ENCODE data around the gene DYNLT2. TPM values are rescaled to one million over a fixed set of nuclear protein-coding genes. Genes with fewer than 3 reads are reported as not detected.

DYNLT2 gene
- total RNA-seq, 3 donors from 2014 or later (not counting 1 experiment from before 2014, with no cell fraction given): 4.0 to 6.8 (median 5.3) TPM

- H3K27ac Mint-ChIP-seq: no peak overlapping the region
- no peaks in the 10 kb centered on the region for H3K36me3 Mint-ChIP-seq
- Histone ChIP-seq H3K36me3 (ENCODE audit: control insufficient read depth, insufficient read depth, low read length) (no peaks in the 10 kb centered on the region), H3K4me3 (ENCODE audit: low read length) (no peak overlapping the region), H3K27ac (ENCODE audit: low read length) (no peak overlapping the region), H3K4me1 (ENCODE audit: control insufficient read depth, insufficient read depth, low read length) (peaks cover 13% of the 10 kb centered on the region), H3K9me3 (ENCODE audit: control insufficient read depth, insufficient read depth, low read length) (no peaks in the 10 kb centered on the region), H3K27me3 (ENCODE audit: control insufficient read depth, insufficient read depth, low read length) (no peaks in the 10 kb centered on the region)
- ATAC-seq (no peak), DNase-seq (no peak)
- H3K4me3 Mint-ChIP-seq: no peak overlapping the region
- H3K4me1 Mint-ChIP-seq: peaks cover 12 to 16% of the 10 kb centered on the region in 2 donors
- TF ChIP-seq CTCF (IDR thresholded peaks at IDR 0.05): no peak
- intact Hi-C loops (cut with micrococcal nuclease): no loop called here
- peaks cover 8 to 9% of the 10 kb centered on the region in 2 donors for H3K27me3 Mint-ChIP-seq (ENCODE audit: low read depth in 2 of 2)
- no peaks in the 10 kb centered on the region for H3K9me3 Mint-ChIP-seq
Observed at GRCh38 chr6:169726963-169727362, 24.4 kb downstream of the DYNLT2 start.

- no peak for DNase-seq
- intact Hi-C loops (cut with micrococcal nuclease): no loop called here
- peaks cover 12 to 16% of the 10 kb centered on the region in 2 donors for H3K4me1 Mint-ChIP-seq
Observed at GRCh38 chr6:169726049-169726400, 25.3 kb downstream of the DYNLT2 start.

GRCh38 chr6:169725125-169726048, 26.0 kb downstream of the DYNLT2 start:
- no peaks in the 10 kb centered on the region for H3K9me3 Mint-ChIP-seq
- Histone ChIP-seq H3K27me3 (ENCODE audit: control insufficient read depth, insufficient read depth, low read length) (no peaks in the 10 kb centered on the region), H3K4me1 (ENCODE audit: control insufficient read depth, insufficient read depth, low read length) (peaks cover 16% of the 10 kb centered on the region), H3K27ac (ENCODE audit: low read length) (peak overlapping the region; percentile 56), H3K4me3 (ENCODE audit: low read length) (peak overlapping the region; percentile 57), H3K36me3 (ENCODE audit: control insufficient read depth, insufficient read depth, low read length) (no peaks in the 10 kb centered on the region), H3K9me3 (ENCODE audit: control insufficient read depth, insufficient read depth, low read length) (no peaks in the 10 kb centered on the region)
- intact Hi-C loops (cut with micrococcal nuclease): loop anchor here (2.0 kb wide), 1 partner anchor 25 kb away; the partner anchor contains the start of genes DYNLT2 and ERMARD
- DNase-seq: peak in 1 of 2 donors; percentile 46
- WGBS (ENCODE audit: insufficient coverage): 35% methylated on average over 21 of the region's 29 CpGs
- peak overlapping the region; percentile 1 to 29 for H3K27ac Mint-ChIP-seq
- peaks cover 0 to 4% of the 10 kb centered on the region in 2 donors for H3K27me3 Mint-ChIP-seq (ENCODE audit: low read depth in 2 of 2)
- ATAC-seq: no peak
- H3K4me3 Mint-ChIP-seq: peak overlapping the region; percentile 80
- no peak for TF ChIP-seq CTCF (IDR thresholded peaks at IDR 0.05)
- H3K36me3 Mint-ChIP-seq: no peaks in the 10 kb centered on the region
- H3K4me1 Mint-ChIP-seq: peaks cover 12 to 16% of the 10 kb centered on the region in 2 donors

More at GRCh38 chr6:169726049-169726400, 25.3 kb downstream of the DYNLT2 start:
- Histone ChIP-seq H3K4me3 (ENCODE audit: low read length) (no peak overlapping the region), H3K27ac (ENCODE audit: low read length) (no peak overlapping the region), H3K9me3 (ENCODE audit: control insufficient read depth, insufficient read depth, low read length) (no peaks in the 10 kb centered on the region), H3K4me1 (ENCODE audit: control insufficient read depth, insufficient read depth, low read length) (peaks cover 16% of the 10 kb centered on the region), H3K36me3 (ENCODE audit: control insufficient read depth, insufficient read depth, low read length) (no peaks in the 10 kb centered on the region), H3K27me3 (ENCODE audit: control insufficient read depth, insufficient read depth, low read length) (no peaks in the 10 kb centered on the region)
- ATAC-seq: no peak
- no peaks in the 10 kb centered on the region for H3K9me3 Mint-ChIP-seq
- peak overlapping the region; percentile 80 for H3K4me3 Mint-ChIP-seq
- H3K27ac Mint-ChIP-seq: peak overlapping the region; percentile 1 to 29
- no CpG with 5 or more reads among the region's 1 CpG for WGBS (ENCODE audit: insufficient coverage)
- peaks cover 6 to 7% of the 10 kb centered on the region in 2 donors for H3K27me3 Mint-ChIP-seq (ENCODE audit: low read depth in 2 of 2)
- no peak for TF ChIP-seq CTCF (IDR thresholded peaks at IDR 0.05)
- no peaks in the 10 kb centered on the region for H3K36me3 Mint-ChIP-seq
